ENCODE data around the gene NCAPH2. TPM values are rescaled to one million over a fixed set of nuclear protein-coding genes. Genes with fewer than 3 reads are reported as not detected.

Gene NCAPH2
- total and polyA plus RNA-seq, 4 experiments from 2014 or later = 36.4 to 81.8 (median 59.0) TPM

- intact Hi-C loops (cut with micrococcal nuclease) = loop anchor here (1.0 kb wide), 1 partner anchor 11 kb away; no protein-coding TSS in a partner anchor
- Histone ChIP-seq H3K27me3 (ENCODE audit: insufficient read depth, low read length) (no peaks in the 10 kb centered on the region), H3K4me3 (ENCODE audit: low read length in 2 of 2) (peak overlapping the region in 1 of 2 donors; percentile 35), H3K27ac (ENCODE audit: low read depth, low read length) (no peak overlapping the region), H3K9me3 (ENCODE audit: control insufficient read depth in 1 of 2, low read length in 2 of 2) (no peaks in the 10 kb centered on the region), H3K36me3 (ENCODE audit: insufficient read depth, low read length) (no peaks in the 10 kb centered on the region), H3K4me1 (ENCODE audit: insufficient read depth, low read length) (peaks cover 11% of the 10 kb centered on the region)
- ChIA-PET POLR2A (ENCODE audit: partially characterized antibody) (interaction anchor here (1.0 to 4.1 kb wide), 5 partner anchors 11 to 45 kb away, joined by 3 to 39 read pairs (median 3); partner anchors contain the start of genes LMF2, NCAPH2 and SCO2), CTCF (ENCODE audit: partially characterized antibody) (interaction anchor here (0.9 kb wide), 1 partner anchor 139 kb away, joined by 3 read pairs; no protein-coding TSS in a partner anchor)
- Mint-ChIP-seq H3K4me3 (peak overlapping the region in 7 of 8 donors; percentile 20 to 78 (median 60)), H3K36me3 (no peaks in the 10 kb centered on the region), H3K27me3 (no peaks in the 10 kb centered on the region), H3K4me1 (peaks cover 2 to 20% (median 12%) of the 10 kb centered on the region in 4 donors), H3K9me3 (no peaks in the 10 kb centered on the region), H3K27ac (no peak overlapping the region)
- no peak for DNase-seq
These were observed 27.0 kb upstream of the NCAPH2 start for GRCh38 chr22:50481045-50481439.

- DNase-seq = peak; percentile 57 to 72 (median 61)
- CTCF ChIA-PET (ENCODE audit: partially characterized antibody) = no interaction called here
- peak within 1 kb of the TSS in 1 of 2 donors; percentile 35 for H3K4me3 ChIP-seq (ENCODE audit: low read length in 2 of 2)
These were observed 26.5 kb upstream of the NCAPH2 start, which contains the start of gene ADM2 for GRCh38 chr22:50481440-50482106. TSS of gene ADM2 (plus strand) at chr22:50481543. CDS start at chr22:50481848, 305 bp downstream.

GRCh38 chr22:50482107-50483074 is 25.6 kb upstream of the NCAPH2 start:
- Histone ChIP-seq H3K9me3 (ENCODE audit: control insufficient read depth in 1 of 2, low read length in 2 of 2) (no peaks in the 10 kb centered on the region), H3K4me1 (ENCODE audit: insufficient read depth, low read length) (peaks cover 11% of the 10 kb centered on the region), H3K27me3 (ENCODE audit: insufficient read depth, low read length) (no peaks in the 10 kb centered on the region), H3K36me3 (ENCODE audit: insufficient read depth, low read length) (no peaks in the 10 kb centered on the region), H3K27ac (ENCODE audit: low read depth, low read length) (no peak overlapping the region), H3K4me3 (ENCODE audit: low read length in 2 of 2) (peak overlapping the region in 1 of 2 donors; percentile 35)
- ChIA-PET POLR2A (ENCODE audit: partially characterized antibody) (interaction anchor here (1.0 to 4.1 kb wide), 5 partner anchors 13 to 43 kb away, joined by 3 to 39 read pairs (median 4); partner anchors contain the start of genes LMF2 and SCO2), CTCF (ENCODE audit: partially characterized antibody) (interaction anchor here (1.1 kb wide), 1 partner anchor 17 kb away, joined by 5 read pairs; no protein-coding TSS in a partner anchor)
- H3K36me3 Mint-ChIP-seq = no peaks in the 10 kb centered on the region
- no peak overlapping the region for H3K27ac Mint-ChIP-seq
- no peaks in the 10 kb centered on the region for H3K9me3 Mint-ChIP-seq
- H3K4me3 Mint-ChIP-seq = peak overlapping the region; percentile 35 to 75 (median 70)
- no peaks in the 10 kb centered on the region for H3K27me3 Mint-ChIP-seq
- peaks cover 2 to 16% (median 9%) of the 10 kb centered on the region in 4 donors for H3K4me1 Mint-ChIP-seq
- intact Hi-C loops (cut with micrococcal nuclease) = no loop called here
- DNase-seq = no peak

More at GRCh38 chr22:50481440-50482106, 26.5 kb upstream of the NCAPH2 start, which contains the start of gene ADM2:
- intact Hi-C loops (cut with micrococcal nuclease) = loop anchor here (1.0 kb wide), 1 partner anchor 11 kb away; no protein-coding TSS in a partner anchor
- no peaks in the 10 kb centered on the region for H3K36me3 ChIP-seq (ENCODE audit: insufficient read depth, low read length)
- Mint-ChIP-seq H3K9me3 (no peaks in the 10 kb centered on the region), H3K27me3 (no peaks in the 10 kb centered on the region), H3K27ac (peak within 1 kb of the TSS in 4 of 7 donors; percentile 53 to 82 (median 75)), H3K4me1 (peaks cover 2 to 24% (median 12%) of the 10 kb centered on the region in 4 donors), H3K4me3 (peak within 1 kb of the TSS; percentile 68 to 80 (median 74)), H3K36me3 (no peaks in the 10 kb centered on the region)
- H3K9me3 ChIP-seq (ENCODE audit: control insufficient read depth in 1 of 2, low read length in 2 of 2) = no peaks in the 10 kb centered on the region
- peak within 1 kb of the TSS; percentile 9 for H3K27ac ChIP-seq (ENCODE audit: low read depth, low read length)
- H3K4me1 ChIP-seq (ENCODE audit: insufficient read depth, low read length) = peaks cover 11% of the 10 kb centered on the region
- POLR2A ChIA-PET (ENCODE audit: partially characterized antibody) = interaction anchor here (1.0 to 4.1 kb wide), 4 partner anchors 12 to 44 kb away, joined by 3 to 39 read pairs (median 4); partner anchors contain the start of genes LMF2 and SCO2
- no peaks in the 10 kb centered on the region for H3K27me3 ChIP-seq (ENCODE audit: insufficient read depth, low read length)

GRCh38 chr22:50483106-50483505 is 24.9 kb upstream of the NCAPH2 start:
- no peaks in the 10 kb centered on the region for H3K9me3 Mint-ChIP-seq
- Histone ChIP-seq H3K4me3 (ENCODE audit: low read length in 2 of 2) (no peak overlapping the region), H3K36me3 (ENCODE audit: insufficient read depth, low read length) (no peaks in the 10 kb centered on the region), H3K27ac (ENCODE audit: low read depth, low read length) (no peak overlapping the region), H3K4me1 (ENCODE audit: insufficient read depth, low read length) (peaks cover 11% of the 10 kb centered on the region), H3K27me3 (ENCODE audit: insufficient read depth, low read length) (no peaks in the 10 kb centered on the region), H3K9me3 (ENCODE audit: control insufficient read depth in 1 of 2, low read length in 2 of 2) (no peaks in the 10 kb centered on the region)
- H3K27ac Mint-ChIP-seq = no peak overlapping the region
- peak overlapping the region in 3 of 8 donors; percentile 26 to 67 (median 60) for H3K4me3 Mint-ChIP-seq
- no peaks in the 10 kb centered on the region for H3K27me3 Mint-ChIP-seq
- POLR2A ChIA-PET (ENCODE audit: partially characterized antibody) = interaction anchor here (1.0 to 4.1 kb wide), 2 partner anchors 14 to 39 kb away, joined by 5 to 39 read pairs; no protein-coding TSS in a partner anchor
- CTCF ChIA-PET (ENCODE audit: partially characterized antibody) = interaction anchor here (1.1 kb wide), 1 partner anchor 17 kb away, joined by 5 read pairs; no protein-coding TSS in a partner anchor
- H3K4me1 Mint-ChIP-seq = peaks cover 2 to 15% (median 9%) of the 10 kb centered on the region in 4 donors
- intact Hi-C loops (cut with micrococcal nuclease) = no loop called here
- no peak for DNase-seq
- no peaks in the 10 kb centered on the region for H3K36me3 Mint-ChIP-seq

GRCh38 chr22:50483556-50483955 is 24.5 kb upstream of the NCAPH2 start:
- no peak overlapping the region for H3K4me3 Mint-ChIP-seq
- peaks cover 2 to 15% (median 9%) of the 10 kb centered on the region in 4 donors for H3K4me1 Mint-ChIP-seq
- POLR2A ChIA-PET (ENCODE audit: partially characterized antibody) = interaction anchor here (0.6 to 4.1 kb wide), 2 partner anchors 14 to 42 kb away, joined by 3 to 39 read pairs; no protein-coding TSS in a partner anchor
- Histone ChIP-seq H3K9me3 (ENCODE audit: control insufficient read depth in 1 of 2, low read length in 2 of 2) (no peaks in the 10 kb centered on the region), H3K27me3 (ENCODE audit: insufficient read depth, low read length) (no peaks in the 10 kb centered on the region), H3K4me3 (ENCODE audit: low read length in 2 of 2) (no peak overlapping the region), H3K27ac (ENCODE audit: low read depth, low read length) (no peak overlapping the region), H3K36me3 (ENCODE audit: insufficient read depth, low read length) (no peaks in the 10 kb centered on the region), H3K4me1 (ENCODE audit: insufficient read depth, low read length) (peaks cover 11% of the 10 kb centered on the region)
- no peaks in the 10 kb centered on the region for H3K36me3 Mint-ChIP-seq
- no peaks in the 10 kb centered on the region for H3K9me3 Mint-ChIP-seq
- intact Hi-C loops (cut with micrococcal nuclease) = no loop called here
- no peaks in the 10 kb centered on the region for H3K27me3 Mint-ChIP-seq
- no peak overlapping the region for H3K27ac Mint-ChIP-seq
- CTCF ChIA-PET (ENCODE audit: partially characterized antibody) = interaction anchor here (0.9 kb wide), 1 partner anchor 42 kb away, joined by 4 read pairs; the partner anchor contains the start of gene SCO2
- no peak for DNase-seq

- DNase-seq = no peak
These were observed 23.8 kb upstream of the NCAPH2 start for GRCh38 chr22:50483977-50484853.

More at GRCh38 chr22:50483977-50484853, 23.8 kb upstream of the NCAPH2 start:
- Histone ChIP-seq H3K27me3 (ENCODE audit: insufficient read depth, low read length) (no peaks in the 10 kb centered on the region), H3K27ac (ENCODE audit: low read depth, low read length) (no peak overlapping the region), H3K4me1 (ENCODE audit: insufficient read depth, low read length) (peaks cover 11% of the 10 kb centered on the region), H3K4me3 (ENCODE audit: low read length in 2 of 2) (no peak overlapping the region), H3K9me3 (ENCODE audit: control insufficient read depth in 1 of 2, low read length in 2 of 2) (no peaks in the 10 kb centered on the region), H3K36me3 (ENCODE audit: insufficient read depth, low read length) (no peaks in the 10 kb centered on the region)
- ChIA-PET POLR2A (ENCODE audit: partially characterized antibody) (interaction anchor here (0.6 to 4.1 kb wide), 2 partner anchors 15 to 42 kb away, joined by 3 to 39 read pairs; no protein-coding TSS in a partner anchor), CTCF (ENCODE audit: partially characterized antibody) (interaction anchor here (0.9 kb wide), 2 partner anchors 14 to 41 kb away, joined by 4 to 5 read pairs; partner anchors contain the start of gene SCO2)
- H3K36me3 Mint-ChIP-seq = no peaks in the 10 kb centered on the region
- H3K27me3 Mint-ChIP-seq = no peaks in the 10 kb centered on the region
- no peak overlapping the region for H3K27ac Mint-ChIP-seq
- H3K4me3 Mint-ChIP-seq = peak overlapping the region in 3 of 8 donors; percentile 21 to 48 (median 46)
- peaks cover 2 to 15% (median 9%) of the 10 kb centered on the region in 4 donors for H3K4me1 Mint-ChIP-seq
- no peaks in the 10 kb centered on the region for H3K9me3 Mint-ChIP-seq
- intact Hi-C loops (cut with micrococcal nuclease) = no loop called here
